Measurements from ENCODE around the gene MYO9B.
A peak's percentile ranks its signal among the peaks of the same experiment; 100 is the strongest.
"Not testable (repeated sequence)": the region's sequence is repeated elsewhere in the genome, so short reads cannot be mapped to it uniquely, and the experiment has no call there.

Gene MYO9B

GRCh38 chr19:17116996-17117702, 41.6 kb downstream of the MYO9B start:
- DNase-seq = no peak

GRCh38 chr19:17118957-17119356, 43.4 kb downstream of the MYO9B start:
- no peak for DNase-seq

- DNase-seq = no peak
Measured at GRCh38 chr19:17121736-17122293, 46.2 kb downstream of the MYO9B start.

GRCh38 chr19:17123041-17123440, 47.5 kb downstream of the MYO9B start:
- no peak for DNase-seq

DNA sequence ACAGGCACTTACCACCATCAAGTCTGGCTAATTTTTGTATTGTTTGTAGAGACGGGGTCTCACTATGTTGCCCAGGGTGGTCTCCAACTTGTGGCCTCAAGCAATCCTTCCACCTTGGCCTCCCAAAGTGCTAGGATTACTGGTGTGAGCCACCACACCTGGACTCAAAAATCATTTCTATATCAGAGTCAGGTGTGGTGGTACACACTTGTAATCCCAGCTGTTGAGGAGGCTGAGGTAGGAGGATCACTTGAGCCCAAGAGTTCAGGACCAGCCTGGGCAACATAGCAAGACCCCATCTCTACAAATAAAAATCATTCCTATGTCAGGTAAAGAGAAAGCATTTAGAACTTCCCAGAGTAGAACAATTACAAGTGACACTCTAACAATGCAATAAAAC, 48.4 kb downstream of the MYO9B start:
- no peak for DNase-seq

- no peak for DNase-seq
Measured at GRCh38 chr19:17125062-17125727, 49.6 kb downstream of the MYO9B start.

DNA sequence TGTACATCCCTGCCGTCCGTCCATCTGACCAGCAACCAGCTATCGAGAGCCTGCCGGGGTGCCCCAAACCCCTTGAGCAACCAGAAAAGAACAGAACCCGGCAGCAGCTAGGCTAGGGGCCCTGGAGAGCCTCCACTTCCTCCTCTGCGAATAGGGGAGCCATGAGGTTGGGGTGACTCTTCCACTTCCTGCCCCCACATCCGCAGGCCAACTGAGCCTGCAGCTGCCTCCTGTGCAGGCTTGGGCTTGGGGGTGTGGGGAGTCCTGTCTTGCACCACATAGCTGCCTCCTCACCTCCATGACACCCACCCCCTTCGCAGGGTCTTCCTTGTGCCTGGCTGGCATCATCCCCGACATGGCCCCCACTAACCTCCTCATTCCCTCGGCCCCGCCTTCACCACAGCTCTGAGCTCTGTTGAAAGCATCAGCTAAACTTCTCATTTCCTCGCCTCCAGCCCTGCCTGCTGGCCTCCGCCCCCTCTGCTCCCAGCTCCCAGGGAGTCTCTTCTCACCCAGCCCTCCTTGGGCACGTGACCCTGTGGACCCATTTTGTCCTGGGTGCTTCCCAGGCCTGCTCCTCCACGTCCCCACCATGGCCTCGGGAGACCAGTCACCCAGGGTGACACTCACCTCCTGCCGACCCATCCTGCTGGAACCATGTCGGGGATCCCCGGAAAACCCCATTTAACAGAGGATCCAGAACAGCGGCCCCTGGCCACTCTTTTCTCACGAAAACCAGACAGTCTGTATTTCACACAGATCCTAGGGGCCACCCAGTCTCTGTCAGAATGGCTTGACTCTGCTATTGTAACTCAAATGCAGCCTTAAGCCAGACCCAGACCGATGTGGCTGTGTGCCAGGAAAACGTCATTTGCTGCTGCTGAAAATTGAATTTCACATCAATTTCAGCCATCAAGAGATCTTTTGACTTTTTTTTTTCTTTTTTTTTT, 50.4 kb downstream of the MYO9B start:
- no peak for DNase-seq

DNA sequence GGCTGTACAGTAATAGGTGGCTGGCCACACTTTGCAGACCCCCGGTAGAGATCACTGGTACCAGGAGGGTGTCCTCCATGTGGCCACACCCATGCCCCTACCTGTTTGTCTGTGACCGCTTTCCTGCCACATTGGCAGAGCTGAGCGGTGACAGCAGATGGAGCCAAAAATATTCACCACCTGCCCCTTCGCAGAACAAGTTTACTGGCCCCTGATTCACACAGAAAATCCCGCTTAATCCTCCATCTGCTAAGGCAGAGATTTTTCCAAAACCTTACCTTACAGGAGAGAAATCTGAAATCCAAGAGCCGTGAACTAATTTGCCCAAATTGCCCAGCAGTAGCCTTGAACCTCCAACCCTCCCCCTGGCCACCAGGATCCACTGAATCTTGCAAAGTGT, 52.1 kb downstream of the MYO9B start:
- no peak for DNase-seq

DNA sequence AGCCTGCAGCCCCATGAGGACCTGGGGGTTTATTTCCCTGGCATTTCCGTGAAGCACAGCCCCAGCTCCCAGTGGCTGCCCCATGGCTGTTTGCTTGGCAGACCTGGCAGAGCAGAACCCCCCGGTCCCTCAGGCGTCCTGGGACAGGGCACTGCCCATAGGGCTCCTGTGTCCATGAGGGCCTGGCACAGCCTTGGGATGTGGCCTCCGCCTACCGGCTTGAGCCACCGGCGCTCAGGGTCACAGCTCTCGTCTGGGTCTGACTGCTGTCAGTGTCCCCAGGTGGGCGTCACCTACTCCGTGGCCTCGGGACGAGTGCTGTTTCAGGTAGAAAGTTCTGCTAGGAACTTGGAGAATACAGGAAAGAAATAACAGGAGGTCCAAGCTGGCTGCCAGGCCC, 52.8 kb downstream of the MYO9B start:
- no peak for DNase-seq

DNA sequence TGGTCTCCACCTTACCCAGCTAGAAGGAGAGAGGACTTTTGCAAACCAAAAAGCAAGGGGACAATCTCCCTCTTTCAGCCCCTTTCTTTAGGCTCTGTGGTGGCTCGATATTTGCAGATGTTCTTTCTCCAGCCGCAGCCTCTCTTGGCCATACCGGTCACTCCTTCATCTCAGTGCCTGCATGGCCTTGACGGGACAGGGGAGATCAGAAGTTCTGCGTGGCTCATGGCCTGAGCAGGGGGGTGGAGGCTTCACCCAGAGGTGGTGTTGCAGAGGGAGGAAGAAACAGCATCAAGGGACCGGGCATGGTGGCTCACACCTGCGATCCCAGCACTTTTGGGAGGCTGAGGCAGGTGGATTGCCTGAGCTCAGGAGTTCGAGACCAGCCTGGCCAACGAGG, 53.2 kb downstream of the MYO9B start:
- no peak for DNase-seq

GRCh38 chr19:17129377-17129776, 53.8 kb downstream of the MYO9B start:
- no peak for DNase-seq

GRCh38 chr19:17135001-17135853, 59.6 kb downstream of the MYO9B start:
- DNase-seq = peak; percentile 98

DNA sequence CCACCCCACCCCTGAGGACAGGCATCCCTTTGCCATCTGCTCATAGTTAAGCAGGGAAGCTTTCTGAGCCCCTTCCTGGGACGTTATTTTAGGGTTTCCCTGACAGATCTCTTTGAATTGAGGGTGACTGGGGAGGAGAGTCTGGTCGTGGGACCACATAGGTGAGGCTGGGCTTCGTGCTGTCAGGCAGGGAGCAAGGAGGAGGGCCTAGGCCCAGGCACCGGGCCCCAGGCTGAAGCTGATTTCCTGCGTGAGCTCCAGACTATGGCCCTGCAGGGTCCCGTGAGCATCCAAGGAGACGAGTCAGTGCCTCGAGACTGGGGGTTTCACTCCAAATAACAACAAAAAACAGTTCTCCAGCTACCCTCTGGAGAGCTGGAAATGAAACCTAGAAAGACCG, 60.4 kb downstream of the MYO9B start:
- no peak for DNase-seq

GRCh38 chr19:17136617-17137016, 61.0 kb downstream of the MYO9B start:
- DNase-seq = no peak

DNA sequence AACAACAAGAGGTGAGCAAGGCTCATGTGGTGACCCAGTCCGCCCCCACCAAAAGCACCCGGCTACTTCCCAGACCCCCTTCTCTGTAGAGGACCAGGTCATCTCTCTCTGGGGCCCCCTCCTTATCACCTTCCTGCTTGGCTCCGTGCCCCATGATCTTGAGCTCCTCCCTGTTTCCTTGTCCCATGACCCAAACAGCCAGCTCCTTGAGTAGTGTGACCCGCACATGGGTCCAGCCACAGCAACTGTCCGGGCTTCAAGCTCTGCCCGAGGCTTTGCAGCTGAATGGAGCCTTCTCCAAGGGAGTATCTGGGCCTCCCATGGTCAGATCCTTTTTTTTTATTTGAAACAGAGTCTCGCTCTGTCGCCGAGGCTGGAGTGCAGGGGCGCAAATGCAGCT, 61.8 kb downstream of the MYO9B start:
- DNase-seq = no peak

- not testable (repeated sequence) for DNase-seq
Measured at GRCh38 chr19:17138052-17138846, 62.7 kb downstream of the MYO9B start.

DNA sequence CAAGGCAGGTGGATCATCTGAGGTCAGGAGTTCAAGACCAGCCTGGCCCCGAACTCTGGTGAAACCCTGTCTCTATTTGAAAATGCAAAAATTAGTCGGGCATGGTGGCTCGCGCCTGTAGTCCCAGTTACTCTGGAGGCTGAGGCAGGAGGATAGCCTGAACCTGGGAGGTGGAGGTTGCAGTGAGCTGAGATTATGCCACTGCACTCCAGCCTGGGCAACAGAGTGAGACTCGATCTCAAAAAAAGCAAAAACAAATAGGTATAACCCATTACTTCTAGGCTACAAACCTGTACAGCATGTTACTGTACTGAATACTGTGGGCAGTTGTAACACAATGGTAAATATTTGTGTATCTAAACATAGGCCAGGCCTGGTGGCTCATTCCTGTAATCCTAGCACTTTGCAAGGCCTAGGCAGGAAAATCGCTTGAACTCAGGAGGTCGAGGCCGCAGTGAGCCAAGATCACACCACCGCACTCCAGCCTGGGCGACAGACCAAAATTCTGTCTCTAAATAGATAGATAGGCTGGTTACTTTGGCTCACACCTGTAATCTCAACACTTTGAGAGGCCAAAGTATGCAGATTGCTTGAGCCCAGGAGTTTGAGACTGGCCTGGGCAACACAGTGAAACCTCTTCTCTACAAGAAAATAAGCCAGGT, 63.5 kb downstream of the MYO9B start:
- no peak for DNase-seq

GRCh38 chr19:17144771-17145170, 69.2 kb downstream of the MYO9B start:
- DNase-seq = not testable (repeated sequence)

- DNase-seq = no peak
Measured at GRCh38 chr19:17145546-17146497, 70.2 kb downstream of the MYO9B start.

DNA sequence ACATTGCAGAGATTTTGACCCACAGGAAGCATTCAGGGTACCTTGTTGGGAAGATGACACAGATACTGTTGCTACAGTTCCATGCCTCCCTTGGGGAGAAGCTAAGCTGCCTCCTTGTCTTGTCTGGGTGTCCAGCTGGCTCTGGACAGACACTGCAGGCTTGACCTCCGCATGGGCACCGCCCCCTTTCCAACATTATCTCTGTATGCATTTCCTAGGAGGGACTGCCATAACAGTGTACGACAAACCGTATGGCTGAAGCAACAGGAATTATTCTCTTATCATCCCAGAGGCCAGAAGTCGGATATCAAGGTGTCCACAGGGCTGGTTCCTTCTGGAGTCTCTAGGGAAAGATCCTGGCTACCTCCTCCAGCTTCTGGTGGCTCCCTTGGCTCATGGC, 72.6 kb downstream of the MYO9B start:
- DNase-seq = no peak

Measured in kidney glomerular epithelial cell (primary cell).